GM15510 (cell line): ENCODE results near the gene CHM.

Experiments used
- POLR2A ChIP-seq: IDR thresholded peaks from 3 replicates; pipeline ENCODE4 v1.6.1; 2011; ENCODE audit warnings: borderline replicate concordance; ENCODE audit not compliant: insufficient read length; ENCODE audit errors: extremely low read depth

Gene CHM

DNA sequence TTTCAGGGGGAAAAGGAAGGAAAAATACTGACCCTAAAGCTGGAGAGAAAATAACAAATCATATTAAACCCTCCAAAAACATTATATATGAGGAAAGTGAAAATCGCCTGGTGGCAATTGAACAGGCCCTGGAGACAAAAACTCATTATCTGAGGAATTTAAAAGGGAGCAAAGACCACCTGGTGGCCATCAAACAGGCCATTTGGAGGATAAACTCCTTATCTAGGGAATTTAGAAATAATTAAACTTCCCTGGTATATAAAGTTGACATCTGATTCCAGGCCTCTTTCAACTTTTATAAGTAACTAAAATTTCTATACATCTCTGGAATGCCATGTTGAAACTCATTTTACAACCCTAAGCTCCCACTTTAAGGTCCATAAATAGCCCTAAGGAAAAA lies 35.2 kb downstream of the CHM start:
- TF ChIP-seq POLR2A: no peak

DNA sequence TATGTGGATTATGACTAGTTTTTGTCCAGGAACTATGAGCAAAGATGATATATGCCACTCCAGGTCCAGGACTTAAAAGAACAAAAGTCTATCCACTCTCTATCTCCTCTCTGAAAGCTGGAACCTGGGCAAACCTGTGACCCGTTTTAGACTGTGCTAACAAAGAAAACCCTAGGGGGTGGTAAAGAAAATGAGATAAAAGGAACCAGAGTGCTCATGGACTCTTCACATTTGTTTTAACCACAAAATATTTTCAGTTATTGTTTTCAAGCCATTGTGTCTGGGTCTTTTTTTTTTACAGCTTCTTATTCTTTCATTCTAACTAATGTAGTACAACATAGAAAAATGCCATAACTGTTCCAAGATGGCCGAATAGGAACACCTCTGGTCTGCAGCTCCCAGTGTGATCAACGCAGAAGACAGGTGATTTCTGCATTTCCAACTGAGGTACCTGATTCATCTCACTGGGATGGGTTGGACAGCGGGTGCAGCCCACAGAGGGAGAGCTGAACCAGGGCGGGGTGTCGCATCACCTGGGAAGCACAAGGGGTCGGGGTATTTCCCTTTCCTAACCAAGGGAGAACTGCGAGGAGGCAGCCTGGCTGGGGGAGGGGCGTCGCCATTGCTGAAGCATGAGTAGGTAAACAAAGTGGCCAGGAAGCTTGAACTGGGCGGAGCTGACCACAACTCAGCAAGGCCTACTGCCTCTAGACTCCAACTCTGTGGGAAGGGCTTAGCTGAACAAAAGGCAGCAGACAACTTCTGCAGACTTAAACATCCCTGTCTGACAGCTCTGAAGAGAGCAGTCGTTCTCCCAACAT lies 45.1 kb downstream of the CHM start:
- no peak for TF ChIP-seq POLR2A

DNA sequence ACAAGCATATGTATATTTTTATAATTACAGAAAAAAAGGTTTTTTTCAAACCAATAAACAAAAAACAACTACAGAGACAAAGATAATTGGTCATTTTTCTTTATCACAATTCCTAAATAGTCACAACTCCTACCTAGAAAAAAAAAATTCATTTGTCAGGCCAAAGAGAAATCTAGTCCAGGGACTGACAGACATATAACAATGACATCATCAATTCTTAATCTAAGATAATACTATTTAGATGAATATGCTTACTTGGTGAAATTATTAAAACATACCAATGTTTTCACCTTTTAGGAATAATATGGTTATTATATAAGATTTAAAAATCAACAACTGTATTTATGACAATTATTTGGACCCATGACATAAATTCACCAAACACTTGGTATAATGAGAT lies 48.4 kb downstream of the CHM start:
- TF ChIP-seq POLR2A: no peak

DNA sequence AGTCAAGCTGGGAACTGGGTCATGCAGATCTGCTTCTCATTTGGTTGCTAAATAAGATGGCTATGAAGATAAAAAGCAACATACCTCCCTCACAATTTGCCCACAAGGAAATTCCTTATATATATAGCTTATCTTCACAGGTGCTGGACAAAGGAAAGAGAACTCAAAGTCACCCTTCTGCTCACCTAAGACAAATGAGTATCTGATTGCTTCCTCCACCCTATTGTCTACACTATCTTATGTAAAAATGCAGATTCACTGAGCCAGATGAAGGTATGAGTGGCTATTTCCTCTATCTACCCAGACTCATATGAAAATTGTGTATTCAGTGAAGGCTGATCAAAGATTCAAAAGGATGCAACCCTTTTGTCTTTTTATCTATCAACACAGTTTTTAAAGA lies 50.8 kb downstream of the CHM start:
- TF ChIP-seq POLR2A: no peak

DNA sequence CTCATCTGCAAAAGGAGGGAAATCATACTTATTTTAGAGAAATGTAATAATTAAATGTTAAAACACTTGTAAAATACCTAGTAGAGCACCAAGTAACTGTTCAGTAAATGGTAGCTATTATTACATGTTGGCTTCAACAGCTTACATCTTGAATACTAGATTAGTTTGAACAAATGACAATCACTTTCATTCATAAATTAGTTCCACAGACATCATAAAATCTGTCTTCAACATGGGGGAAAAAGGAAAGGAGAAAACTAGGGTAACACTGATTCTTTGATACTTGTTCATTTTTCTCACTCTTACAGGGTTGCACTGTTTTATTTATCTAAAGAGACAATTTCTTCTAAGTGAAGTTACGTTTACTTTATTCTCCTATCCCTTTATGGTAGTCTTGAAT lies 51.7 kb downstream of the CHM start:
- no peak for TF ChIP-seq POLR2A

DNA sequence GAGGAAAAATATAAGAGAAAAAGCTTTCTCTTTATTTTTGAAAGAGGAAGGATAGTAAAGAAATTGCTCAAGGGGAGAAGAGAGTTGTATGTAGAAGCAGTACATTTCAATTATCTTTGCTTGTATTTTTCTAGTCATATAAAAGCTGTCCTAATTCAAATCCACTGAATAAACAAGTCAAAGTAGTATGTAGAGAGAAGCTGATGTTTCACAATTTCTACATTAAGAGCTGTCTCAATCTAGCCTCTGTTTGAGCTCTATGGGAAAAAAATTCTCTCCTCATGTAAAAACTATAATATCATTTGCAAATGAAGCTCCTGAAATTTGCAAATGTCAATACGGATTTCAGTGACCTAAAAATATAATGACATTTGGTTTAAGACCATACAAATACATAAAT lies 52.6 kb downstream of the CHM start:
- TF ChIP-seq POLR2A: no peak

DNA sequence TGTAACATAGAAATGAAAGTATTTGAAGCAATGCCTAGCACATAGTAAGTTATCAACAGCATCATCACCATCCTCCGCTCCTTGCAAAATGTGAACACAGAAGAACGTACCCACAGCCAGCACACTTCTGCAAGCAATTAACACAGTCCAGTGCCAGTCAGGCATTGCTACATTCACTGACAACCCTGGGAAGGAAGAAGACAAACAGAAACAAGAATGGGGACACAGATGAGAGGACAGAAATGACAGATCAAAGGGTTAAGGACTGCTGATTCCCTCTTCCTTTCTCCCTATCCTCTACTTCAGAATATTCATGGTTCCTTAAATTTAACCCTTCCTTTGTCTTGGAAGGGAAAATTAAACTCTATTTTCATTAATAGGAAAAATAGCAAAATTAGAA lies 53.1 kb downstream of the CHM start:
- TF ChIP-seq POLR2A: no peak

DNA sequence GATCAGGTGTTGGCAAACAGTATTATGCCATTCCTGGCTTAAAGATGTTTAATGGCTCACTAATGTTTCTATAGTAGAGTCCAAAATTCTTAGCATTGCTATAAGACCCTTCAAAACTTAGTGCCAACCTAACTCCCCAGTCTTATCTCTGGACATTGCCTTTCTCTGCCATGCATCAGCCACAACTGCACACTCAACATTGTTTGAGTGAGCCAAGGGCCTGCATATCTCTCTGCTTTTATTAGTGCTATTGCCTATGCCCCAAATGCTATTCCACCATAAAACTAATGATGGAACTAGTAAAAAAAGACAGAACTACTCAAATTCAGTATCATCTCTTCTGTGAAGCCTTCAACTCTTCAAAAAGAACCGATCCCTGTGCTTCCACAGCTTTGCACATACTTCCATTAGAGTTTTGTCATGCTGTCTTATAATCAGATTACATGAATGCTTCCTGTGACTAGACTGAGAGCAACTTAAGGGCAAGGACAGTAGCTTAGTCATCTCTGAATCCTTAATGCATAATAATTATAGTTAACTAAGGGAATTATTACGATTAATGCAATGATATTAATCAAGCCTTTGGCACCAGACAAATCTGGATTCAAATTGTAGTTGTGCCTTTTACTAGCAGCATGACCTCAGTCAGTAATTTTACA lies 53.7 kb downstream of the CHM start:
- no peak for TF ChIP-seq POLR2A

DNA sequence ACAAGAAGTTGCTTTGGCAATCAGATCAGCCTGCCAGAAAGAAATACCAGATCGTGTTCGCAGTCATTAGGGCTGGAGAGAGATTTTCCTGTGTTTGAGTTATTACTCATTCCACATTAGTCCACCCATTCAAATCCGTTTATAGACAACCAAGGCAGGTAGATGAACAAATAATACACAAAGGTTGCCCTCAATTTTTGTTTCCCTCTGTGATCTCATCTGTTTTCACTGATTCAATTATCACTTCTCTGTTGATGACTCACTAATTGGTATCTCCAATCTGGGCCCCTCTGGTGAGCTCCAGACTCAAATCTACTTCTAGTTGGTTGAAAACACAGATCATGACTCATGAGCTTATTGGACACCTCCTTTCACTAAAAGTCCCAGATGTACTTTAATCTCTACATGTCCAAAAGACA lies 54.5 kb downstream of the CHM start:
- TF ChIP-seq POLR2A: no peak

DNA sequence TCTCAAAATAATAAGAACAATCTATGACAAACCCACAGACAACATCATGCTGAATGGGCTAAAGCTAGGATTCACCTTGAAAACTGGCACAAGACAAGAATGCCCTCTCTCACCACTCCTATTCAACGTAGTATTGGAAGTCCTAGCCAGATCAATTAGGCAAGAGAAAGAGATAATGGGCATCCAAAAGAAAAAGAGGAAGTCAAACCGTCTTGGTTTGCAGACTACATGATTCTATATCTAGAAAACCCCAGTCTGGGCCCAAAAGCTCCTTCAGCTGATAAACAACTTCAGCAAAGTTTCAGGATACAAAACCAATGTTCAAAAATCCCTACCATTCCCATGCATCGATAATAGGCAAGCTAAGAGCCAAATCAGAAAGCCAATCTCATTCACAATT lies 59.0 kb downstream of the CHM start:
- no peak for TF ChIP-seq POLR2A

DNA sequence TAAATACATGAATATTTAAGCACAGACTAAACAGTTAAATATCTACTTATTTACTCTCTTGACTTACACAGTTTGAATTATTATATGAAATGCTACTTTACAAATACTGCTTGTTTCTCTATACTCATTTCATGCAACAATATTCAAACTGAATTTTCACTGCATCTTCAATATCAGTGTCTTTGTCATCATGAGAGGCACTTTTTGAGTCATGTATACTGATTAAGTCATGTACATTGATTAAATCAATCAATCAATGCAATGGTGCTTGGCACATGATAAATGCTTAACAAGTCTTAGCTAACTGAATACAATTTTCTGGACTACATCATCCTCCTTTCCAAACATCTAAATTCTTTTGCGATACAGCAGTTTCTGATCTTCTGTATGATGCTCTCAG lies 67.1 kb downstream of the CHM start:
- no peak for TF ChIP-seq POLR2A

DNA sequence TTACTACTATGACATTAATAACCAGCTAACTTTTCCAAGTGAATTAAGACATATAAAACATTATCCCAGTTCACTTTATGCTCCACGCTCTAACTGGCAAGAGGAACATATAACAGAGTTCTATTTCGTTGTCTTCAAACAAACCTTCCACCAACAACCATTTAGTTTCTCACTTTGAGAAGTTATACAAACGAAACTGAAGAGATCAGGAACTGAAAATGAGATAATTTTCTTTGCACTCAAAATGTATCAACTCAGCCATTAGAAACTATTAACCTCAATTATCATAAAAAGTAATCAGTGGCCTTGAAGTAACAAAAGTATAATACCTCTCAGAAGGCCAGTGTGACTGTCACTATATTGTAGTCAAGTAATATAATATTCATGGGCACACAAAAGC lies 70.1 kb downstream of the CHM start:
- no peak for TF ChIP-seq POLR2A

DNA sequence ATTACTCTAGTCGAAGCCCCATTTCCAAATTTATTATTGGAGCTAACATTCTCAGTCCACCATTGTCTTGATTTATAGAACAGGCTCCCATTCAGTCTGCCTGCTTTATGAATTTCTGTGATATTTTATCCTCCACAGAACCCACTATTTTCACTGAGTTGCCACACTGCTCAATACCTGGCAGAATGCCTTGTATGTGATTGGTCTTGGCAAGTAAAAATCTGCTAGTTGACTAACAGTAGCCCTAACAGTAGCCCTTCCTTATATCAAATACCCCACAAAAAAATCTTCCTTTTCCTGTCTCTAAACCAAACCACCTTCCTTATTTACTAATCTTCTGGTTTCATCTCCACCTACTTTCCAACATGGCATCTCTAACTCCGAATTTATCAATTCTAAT lies 82.6 kb downstream of the CHM start:
- no peak for TF ChIP-seq POLR2A

DNA sequence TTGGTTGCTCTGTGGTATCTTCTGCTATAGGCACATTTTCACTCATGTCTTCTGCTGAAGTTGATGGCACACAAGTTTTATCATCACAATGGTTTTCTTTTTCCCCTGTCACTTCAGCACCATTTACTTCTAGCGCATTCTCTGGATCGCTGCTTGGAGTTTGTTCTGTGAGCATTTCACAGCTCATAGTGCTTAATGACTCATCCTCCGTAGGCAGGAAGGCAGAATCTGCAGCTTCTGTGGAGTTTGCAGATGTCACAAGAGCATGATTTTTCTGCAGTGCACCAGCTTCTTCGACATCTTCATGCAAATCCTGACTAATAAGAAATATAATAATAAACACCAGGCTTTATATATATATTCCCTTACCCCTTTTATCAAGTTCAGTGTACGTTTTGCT lies 83.6 kb downstream of the CHM start:
- TF ChIP-seq POLR2A: no peak

DNA sequence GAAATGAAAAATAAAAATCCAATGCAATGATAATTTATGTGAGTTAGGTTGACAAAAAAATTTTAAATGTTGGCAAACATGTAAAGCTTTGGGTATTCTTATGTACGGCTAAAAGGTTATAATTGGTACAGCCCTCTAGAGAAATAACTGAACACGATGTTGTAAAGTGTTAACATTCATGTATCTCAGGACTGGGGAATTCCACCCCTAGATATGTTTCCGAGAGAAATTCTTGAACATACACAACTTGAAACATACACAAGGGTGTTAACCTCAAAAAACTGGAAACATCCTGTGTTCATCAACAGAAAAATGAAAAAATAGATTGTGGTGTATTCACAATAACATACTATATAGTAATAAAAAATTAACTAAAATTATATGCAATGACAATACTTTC lies 91.8 kb downstream of the CHM start:
- TF ChIP-seq POLR2A: no peak

DNA sequence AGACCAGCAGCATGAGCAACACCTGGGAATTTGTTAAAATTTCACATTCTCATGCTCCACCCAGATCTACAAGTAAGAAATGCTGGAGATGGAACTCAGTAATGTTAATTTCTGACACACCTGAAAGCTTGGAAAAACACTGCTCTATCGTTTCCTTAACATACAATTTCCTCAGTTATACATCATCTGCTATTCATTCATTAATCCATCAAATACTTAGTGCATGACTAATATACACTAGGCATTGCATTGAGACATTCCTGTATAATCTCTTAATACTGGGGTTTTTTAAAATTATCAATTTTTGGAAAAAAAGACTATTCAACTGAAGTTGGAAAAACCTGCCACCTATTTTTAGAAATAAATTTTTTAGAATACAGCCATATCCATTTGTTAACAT lies 106.1 kb downstream of the CHM start:
- no peak for TF ChIP-seq POLR2A
